ENCODE measurements around the gene DMBT1. TPM values are rescaled to one million over a fixed set of nuclear protein-coding genes. Genes with fewer than 3 reads are reported as not detected.

DMBT1 gene
- total RNA-seq, 1 experiment from 2014 or later, result not detected

DNA sequence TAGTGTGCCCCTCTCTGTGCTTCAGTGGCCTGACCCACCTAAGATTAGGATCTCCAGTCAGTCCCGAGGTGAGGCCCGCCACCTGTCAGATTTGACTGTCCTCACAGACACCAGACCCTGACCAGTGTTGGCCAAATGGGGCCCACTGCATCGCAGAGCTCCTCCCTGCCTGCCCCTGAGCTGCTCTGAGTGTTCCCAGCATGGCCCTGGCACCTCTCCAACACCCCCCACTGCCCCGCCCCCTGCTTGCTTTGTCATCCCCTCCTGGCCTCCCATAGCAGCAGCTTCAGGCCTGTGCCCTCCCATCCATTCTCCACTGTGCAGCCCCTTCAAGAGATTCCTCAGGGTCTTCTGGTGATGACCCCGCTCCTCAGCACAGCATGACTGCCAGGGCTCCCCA is 71.5 kb downstream of the DMBT1 start:
- in situ Hi-C loops (cut with HindIII; ENCODE audit: low pct_unique_long_range_greater_than_20kb, low sequenced_read_pairs), result no loop called here
- no peak for DNase-seq (ENCODE audit: low read depth)

DNA sequence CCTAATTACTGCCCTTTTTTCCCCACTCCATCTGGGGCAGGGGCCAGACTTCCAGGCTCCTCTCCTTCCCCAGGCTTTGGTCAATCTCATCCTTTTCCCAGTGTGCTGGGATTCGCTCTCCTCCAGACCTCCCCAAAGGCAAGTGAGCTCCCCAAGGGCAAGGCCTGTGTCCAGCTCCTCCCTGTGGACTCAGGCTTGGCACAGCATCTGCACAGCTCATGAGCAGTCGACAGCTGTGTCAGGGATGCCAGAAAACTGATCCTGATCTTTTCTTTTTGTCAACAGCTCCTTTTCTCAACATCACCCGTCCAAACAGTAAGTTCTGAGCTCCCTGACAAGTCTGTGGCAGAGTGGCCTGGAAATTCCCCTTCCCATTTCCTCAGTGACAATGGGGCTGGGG is 72.0 kb downstream of the DMBT1 start:
- no peak for DNase-seq (ENCODE audit: low read depth)
- in situ Hi-C loops (cut with HindIII; ENCODE audit: low pct_unique_long_range_greater_than_20kb, low sequenced_read_pairs), result no loop called here

DNA sequence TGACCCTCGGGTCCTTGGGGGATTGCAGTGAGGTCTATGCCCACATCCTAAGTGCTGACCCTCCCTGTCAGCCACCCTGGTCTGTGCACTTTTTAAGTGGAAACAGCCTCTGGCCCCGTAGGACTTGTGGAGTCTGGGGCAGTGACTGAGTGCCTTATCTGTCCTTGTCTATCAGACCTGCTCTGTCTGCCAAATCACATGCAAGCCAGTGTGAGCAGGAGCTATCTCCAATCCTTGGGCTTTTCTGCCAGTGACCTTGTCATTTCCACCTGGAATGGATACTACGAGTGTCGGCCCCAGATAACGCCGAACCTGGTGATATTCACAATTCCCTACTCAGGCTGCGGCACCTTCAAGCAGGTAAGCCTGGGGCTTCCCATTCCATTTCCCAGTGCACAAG is 76.4 kb downstream of the DMBT1 start:
- in situ Hi-C loops (cut with HindIII; ENCODE audit: low pct_unique_long_range_greater_than_20kb, low sequenced_read_pairs), result no loop called here
- no peak for DNase-seq (ENCODE audit: low read depth)

DNA sequence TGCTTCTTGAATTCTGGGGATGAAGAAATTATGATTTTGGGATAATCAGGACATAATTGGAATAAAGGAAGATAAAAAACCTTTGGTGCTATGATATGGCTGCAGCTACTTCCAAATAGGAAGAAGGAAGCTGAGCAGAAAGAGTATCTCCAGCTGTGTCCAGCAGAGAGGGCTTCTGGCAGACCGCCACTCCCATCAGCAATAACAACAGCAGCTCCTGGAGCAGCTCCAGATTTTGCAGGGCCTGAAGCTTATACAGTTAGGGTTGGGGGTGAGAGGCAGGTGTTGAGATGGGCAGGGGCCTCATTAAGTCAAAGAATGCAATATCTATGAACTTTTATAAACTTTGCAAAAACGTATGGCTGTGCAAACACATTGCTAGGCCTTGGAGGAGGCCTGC is 76.8 kb downstream of the DMBT1 start:
- in situ Hi-C loops (cut with HindIII; ENCODE audit: low pct_unique_long_range_greater_than_20kb, low sequenced_read_pairs), result no loop called here
- DNase-seq (ENCODE audit: low read depth), result no peak

DNA sequence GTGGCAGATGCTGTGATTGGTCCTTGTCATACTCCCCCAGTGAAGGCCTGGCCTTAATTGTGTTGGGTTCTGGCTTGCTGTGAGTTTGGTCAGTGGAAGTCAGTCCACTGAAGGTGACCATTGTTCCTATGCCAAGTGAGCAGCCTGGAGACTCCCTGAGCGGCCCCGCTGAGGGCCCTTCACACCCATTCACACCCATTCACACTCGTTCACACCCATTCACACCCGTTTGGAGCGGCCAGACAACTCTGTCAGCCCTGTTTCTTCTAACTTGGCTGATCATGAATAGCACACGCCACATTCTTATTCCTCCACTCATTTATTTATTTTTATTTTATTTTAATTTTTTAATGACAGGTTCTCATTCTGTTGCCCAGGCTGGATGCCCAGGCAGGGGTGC is 77.6 kb downstream of the DMBT1 start:
- in situ Hi-C loops (cut with HindIII; ENCODE audit: low pct_unique_long_range_greater_than_20kb, low sequenced_read_pairs), result no loop called here
- DNase-seq (ENCODE audit: low read depth), result no peak

DNA sequence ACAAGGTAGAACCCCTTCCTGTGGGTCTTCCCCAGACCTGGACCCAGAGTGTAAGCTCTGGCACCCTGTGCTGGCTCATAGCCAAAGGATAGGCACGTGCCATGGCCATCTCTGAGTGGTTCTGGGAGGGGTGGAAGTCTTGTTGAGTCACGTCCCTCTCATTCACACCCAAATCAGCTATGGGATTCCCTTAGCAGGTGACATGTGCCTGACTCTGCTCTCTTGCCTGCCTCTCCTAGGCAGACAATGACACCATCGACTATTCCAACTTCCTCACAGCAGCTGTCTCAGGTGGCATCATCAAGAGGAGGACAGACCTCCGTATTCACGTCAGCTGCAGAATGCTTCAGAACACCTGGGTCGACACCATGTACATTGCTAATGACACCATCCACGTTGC is 79.2 kb downstream of the DMBT1 start:
- in situ Hi-C loops (cut with HindIII; ENCODE audit: low pct_unique_long_range_greater_than_20kb, low sequenced_read_pairs), result no loop called here
- DNase-seq (ENCODE audit: low read depth), result no peak

DNA sequence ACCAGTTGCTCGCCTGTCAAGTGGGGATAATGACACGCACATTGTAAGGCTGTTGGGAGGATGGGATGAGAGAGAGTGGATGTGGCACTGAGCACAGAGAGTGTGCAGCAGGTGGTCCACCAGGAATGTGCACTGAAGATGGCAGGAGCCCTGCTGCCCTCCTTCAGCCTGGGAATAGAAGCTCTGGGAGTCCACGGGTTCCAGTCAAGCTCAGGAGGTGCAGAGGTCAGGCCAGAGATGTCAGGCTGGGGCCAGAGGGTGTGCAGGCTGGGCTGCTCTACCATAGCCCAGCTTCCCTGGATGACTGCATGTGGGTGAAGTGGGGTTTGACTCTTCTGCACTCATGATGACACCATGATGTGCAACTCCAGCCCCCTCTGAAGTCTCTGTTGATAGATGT is 80.4 kb downstream of the DMBT1 start:
- DNase-seq (ENCODE audit: low read depth), result no peak
- in situ Hi-C loops (cut with HindIII; ENCODE audit: low pct_unique_long_range_greater_than_20kb, low sequenced_read_pairs), result no loop called here

DNA sequence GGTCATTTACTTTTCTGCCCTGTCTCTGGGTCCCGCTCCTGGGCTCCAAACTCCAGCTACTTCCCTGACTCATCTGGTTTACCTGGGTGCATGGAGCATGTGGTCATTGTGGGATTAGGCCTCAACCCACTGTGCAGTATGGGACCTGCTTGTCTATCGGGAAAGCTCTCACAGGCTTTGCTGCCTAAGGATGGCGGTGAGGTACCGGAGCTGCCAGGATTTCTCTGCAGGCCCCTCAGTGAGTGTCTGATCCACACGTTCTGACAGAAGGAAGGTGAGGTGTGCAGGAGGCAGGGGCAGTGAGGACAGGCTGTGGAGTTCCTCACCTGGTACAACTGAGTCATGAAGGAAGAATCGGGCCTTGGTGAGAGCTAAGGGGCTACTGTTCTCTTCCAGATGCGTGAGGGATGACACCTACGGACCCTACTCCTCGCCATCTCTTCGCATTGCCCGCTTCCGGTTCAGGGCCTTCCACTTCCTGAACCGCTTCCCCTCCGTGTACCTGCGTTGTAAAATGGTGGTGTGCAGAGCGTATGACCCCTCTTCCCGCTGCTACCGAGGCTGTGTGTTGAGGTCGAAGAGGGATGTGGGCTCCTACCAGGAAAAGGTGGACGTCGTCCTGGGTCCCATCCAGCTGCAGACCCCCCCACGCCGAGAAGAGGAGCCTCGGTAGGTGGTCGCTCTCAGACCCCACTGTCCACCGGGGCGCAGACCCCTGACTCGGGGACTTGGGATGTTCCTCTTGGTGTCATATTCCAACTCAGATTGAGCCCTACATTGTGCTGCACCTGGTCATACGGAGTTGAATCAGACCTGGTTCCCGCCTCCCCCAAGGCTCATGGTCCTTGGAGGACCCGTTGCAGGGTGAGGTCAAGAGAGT is 82.4 kb downstream of the DMBT1 start:
- DNase-seq (ENCODE audit: low read depth), result no peak
- in situ Hi-C loops (cut with HindIII; ENCODE audit: low pct_unique_long_range_greater_than_20kb, low sequenced_read_pairs), result no loop called here

DNA sequence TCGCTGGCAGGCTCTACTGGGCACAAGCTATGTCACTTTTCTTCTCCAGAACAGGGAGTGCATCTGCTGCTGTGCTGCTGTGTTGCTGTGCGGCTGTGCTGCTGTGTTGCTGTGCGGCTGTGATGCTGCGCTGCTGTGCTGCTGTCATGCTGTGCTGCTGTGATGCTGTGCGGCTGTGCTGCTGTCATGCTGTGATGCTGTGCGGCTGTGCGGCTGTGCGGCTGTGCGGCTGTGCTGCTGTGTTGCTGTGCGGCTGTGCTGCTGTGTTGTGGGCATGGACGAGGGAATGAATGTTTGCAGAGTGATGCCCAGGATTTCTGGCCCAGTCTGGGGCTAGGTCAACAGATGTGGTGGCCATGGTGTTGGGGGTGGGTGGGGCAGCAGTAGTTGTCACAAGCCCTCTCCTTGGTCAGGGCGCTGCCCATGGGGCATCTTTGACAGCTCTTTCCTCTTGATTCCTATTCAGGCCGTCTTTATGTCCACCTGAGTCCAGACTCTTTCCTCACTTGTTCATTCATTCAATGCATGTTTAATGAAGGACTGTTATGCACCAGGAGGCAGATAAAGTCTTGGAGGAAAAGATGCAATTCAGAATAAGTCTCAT is 83.5 kb downstream of the DMBT1 start:
- no peak for DNase-seq (ENCODE audit: low read depth)
- in situ Hi-C loops (cut with HindIII; ENCODE audit: low pct_unique_long_range_greater_than_20kb, low sequenced_read_pairs), result no loop called here

DNA sequence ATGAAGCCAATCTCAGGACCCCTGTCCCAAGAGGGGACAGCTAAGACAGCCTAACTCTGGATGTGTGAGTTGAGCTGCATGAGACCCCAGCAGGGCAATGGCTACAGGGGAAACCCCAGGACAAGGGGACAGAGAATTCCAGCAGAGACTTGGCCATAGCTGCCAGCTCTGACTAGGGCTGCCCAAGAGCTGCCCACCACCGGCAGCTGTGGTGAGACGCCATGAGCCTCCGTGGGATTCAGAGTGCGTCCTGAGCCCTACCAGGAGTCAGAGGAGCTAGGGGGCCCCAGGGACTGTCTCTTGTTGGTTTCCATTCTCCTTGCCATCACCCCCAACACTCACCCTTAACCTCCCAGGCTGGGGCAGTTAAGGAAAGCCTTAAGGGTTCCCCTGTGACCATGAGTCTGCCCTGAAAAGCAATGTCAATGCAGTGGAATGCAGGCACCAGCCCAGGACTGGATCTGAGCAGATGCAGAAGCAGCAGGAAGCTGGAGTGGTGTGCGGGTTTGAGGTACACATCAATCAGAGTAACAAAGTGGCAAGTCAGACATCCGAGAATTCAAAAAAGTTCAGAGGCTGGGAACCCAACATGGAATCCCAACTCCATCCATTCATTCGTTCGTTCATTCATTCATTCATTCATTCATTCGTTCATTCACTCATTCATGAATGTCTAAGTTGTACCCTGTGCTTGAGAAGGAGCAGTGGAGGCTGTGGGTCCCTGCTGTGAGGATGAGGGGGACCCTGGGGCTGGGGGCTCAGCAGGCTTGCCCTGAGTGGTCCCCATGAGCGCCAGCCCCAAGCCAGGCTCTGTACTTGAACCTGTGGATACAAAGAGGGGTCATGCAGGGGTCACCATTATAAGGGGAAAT is 86.2 kb downstream of the DMBT1 start:
- in situ Hi-C loops (cut with HindIII; ENCODE audit: low pct_unique_long_range_greater_than_20kb, low sequenced_read_pairs), result no loop called here
- DNase-seq (ENCODE audit: low read depth), result no peak

DNA sequence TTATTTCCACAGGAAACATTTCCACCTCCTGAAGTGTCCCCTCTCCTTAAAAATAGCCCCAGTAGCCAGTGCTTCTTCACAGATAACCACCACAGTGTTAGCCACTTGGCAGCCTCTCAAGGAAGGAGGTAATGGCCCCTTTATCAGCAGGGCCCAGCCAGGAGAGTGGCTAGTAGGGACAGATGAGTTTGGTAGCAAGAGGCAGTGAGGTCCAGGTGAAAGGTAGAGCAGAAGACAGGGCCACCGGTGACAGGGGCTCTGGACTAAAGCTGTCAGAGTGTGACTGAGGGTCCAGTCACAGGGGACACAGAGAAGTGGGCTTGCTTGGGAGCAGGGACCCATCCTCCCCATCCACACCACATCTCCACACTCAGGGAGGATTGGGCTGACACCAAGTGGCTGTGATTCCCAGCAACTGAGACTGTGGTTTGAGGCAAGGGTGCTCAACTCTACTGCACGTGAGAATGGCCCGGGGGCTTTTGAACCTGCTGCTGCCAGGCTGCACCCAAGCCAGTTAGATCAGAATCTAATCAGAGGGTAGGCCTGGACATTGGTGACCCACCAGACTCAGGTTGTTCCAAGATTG is 86.9 kb downstream of the DMBT1 start:
- in situ Hi-C loops (cut with HindIII; ENCODE audit: low pct_unique_long_range_greater_than_20kb, low sequenced_read_pairs), result no loop called here
- DNase-seq (ENCODE audit: low read depth), result no peak

DNA sequence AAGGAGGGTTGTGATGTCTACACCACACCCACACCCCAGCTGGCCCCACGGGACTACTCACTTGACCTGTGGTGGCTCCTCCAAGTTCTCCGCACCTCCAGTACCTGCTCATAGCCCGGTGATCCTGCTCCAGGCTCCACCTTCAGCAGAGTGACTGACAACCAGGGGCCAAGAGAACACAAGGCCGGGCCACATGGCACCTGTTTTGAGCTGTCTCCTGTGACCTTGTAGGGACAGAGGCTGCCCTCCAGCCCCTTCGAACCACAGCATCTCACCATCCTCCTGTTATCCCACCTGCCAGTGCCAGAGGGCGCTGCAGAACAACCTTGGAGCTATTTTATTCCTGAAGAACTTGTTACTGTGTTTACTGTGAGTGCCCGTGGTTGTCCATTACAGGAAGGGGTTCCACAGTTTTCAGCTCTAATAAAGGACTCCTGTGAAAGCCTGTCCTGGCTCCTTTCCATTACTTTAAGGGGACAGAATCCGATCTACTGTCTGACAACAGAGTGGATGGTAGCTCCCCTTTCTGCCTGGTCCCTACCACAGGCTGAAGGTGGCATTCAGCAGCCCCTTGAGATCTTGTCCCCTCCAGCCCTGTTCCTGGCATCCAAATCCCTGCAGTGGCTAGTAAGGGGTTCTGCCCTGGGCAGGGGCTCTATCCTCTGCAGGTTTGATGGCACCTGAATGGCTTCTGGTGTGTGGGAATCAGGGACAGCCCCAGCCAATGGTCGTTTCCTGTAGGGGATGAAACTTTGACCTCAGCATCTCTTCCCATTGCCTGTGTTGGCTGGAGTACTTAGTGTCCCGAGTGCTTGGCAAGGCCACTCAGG is 88.3 kb downstream of the DMBT1 start:
- in situ Hi-C loops (cut with HindIII; ENCODE audit: low pct_unique_long_range_greater_than_20kb, low sequenced_read_pairs), result no loop called here
- DNase-seq (ENCODE audit: low read depth), result peak; percentile 37

DNA sequence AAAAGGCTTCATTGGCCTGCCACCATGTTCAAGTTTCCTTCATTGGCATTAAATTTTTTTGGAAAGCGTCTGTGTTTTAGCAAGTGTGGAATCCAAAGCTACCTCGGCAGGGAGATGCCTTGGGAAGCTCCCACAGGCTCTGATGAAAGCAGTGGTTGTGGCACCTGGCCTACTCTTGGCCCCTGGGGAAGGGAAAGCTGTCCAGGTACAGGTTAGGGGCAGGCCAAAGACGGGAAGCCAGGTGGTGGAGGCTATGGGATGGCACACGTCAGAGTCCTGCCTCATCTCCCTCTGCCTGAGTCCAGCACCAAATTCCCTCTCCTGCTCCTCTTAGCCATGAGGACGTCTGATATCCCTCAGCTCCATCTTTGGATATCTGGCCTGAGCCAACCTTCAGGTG is 89.3 kb downstream of the DMBT1 start:
- in situ Hi-C loops (cut with HindIII; ENCODE audit: low pct_unique_long_range_greater_than_20kb, low sequenced_read_pairs), result no loop called here
- no peak for DNase-seq (ENCODE audit: low read depth)

DNA sequence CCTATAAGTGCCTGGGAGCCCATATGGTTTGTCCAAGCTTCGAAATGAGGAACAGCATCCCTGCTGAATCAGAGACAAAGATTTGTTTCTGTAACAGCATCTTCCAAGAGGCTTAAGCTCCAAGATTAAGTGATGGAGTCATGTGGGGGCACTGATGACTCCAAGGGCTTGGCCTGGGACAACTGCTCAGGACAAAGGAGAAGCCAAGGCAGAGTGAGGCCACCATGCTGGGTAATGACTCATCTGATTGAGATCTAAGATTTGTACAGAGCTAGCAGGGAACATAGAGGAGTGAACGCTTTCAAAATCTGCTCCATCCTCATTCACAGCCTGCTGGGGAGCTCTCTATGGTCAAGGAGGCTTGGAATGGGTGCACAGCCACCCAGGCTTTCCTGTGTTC is 89.8 kb downstream of the DMBT1 start:
- in situ Hi-C loops (cut with HindIII; ENCODE audit: low pct_unique_long_range_greater_than_20kb, low sequenced_read_pairs), result no loop called here
- DNase-seq (ENCODE audit: low read depth), result no peak

DNA sequence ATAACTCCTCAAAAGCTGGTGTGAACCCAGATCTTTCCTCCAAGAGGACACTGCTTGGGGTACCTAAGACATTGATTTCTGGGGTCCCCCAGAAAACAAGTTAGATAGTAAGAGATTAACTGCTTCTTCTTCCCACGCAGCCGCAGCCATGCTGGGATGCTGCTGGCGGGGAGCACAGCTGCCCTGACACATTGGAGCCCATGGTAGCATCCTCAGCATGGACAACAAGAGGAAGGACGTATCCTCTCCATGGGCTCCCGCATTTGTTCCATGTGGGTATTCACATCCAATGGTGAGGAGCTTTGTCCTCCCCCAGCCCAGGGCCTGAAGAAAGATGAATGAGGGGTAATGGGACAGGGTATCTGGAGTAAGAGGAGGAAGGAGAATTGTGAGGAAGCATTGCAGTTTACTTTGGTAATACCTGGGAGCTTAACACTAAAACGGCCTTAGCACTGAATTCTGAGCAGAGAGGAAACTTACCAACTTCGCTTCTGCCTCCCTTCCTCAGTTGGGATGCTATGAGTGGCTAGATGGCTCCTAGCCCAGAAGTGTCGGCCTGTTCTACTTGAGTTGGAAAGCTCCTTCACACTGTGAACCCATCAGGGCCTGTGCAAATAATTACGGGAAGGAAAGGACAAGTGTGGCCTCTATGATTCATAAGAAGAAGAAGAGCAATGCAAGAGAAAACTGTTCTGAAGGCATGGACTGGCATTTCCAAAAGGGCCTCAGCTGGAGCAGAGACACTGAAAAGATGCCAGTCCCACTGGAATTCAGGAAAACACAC is 95.2 kb downstream of the DMBT1 start:
- in situ Hi-C loops (cut with HindIII; ENCODE audit: low pct_unique_long_range_greater_than_20kb, low sequenced_read_pairs), result no loop called here
- DNase-seq (ENCODE audit: low read depth), result no peak

DNA sequence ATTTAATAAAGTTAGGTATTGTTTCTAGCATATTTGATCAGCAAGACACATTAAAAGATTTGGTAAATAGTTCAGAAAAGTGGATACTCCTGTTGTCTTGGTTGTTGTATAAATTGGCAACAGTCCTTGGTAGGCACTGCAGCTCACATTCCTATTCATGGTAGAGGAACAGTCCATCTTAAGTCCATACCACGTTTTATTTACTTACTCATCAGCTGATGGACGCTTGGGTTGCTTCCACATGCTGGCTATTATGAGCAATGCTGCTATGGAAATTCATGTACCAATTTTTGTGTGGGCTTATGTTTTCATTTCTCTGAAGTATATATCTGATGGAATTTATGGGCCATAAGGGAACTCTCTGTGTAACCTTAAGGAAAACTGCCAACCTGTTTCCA is 95.8 kb downstream of the DMBT1 start:
- DNase-seq (ENCODE audit: low read depth), result no peak
- in situ Hi-C loops (cut with HindIII; ENCODE audit: low pct_unique_long_range_greater_than_20kb, low sequenced_read_pairs), result no loop called here

DNA sequence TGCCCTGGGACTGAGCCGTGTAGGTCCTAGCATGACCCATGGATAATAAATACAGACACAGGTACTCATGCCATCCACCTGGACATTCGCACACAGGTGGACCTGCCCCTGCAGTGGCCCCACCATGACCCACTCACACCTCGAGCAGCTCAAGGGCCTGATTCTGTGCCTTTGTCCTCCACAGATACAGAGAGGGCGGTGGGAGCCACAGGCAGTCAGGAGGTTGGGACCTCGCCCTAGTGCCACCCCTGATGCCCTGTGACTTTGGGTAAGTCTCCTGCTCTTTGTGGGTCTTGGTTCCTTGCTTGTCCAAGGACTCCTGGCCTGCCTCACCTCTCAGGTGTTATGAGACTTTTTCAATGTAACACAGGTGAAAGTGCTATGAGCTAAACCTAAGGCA is 96.2 kb downstream of the DMBT1 start:
- in situ Hi-C loops (cut with HindIII; ENCODE audit: low pct_unique_long_range_greater_than_20kb, low sequenced_read_pairs), result no loop called here
- no peak for DNase-seq (ENCODE audit: low read depth)
